Measurements from ENCODE around the gene HPSE2.

The HPSE2 gene

DNA sequence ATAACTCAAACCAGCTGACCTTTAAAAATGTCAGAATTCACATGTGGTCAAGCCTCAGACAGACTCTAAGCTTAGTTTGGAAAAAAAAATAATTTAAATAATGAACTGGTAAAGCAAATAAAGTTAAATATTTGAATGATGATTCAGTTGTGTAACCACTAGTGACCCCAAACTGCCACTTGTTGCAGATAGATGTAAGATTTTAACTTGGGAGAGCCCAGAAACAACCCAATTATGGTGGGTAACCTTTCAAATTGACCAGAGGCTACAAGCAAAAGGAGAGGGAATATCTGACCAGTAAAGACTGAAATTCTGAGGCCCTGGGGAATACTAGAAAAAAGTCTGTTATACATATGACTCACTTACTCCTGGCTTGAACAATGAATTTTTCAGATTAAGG is 268.1 kb downstream of the HPSE2 start:
- no peak overlapping the region for H3K27ac ChIP-seq
- TF ChIP-seq, protein P1, sequence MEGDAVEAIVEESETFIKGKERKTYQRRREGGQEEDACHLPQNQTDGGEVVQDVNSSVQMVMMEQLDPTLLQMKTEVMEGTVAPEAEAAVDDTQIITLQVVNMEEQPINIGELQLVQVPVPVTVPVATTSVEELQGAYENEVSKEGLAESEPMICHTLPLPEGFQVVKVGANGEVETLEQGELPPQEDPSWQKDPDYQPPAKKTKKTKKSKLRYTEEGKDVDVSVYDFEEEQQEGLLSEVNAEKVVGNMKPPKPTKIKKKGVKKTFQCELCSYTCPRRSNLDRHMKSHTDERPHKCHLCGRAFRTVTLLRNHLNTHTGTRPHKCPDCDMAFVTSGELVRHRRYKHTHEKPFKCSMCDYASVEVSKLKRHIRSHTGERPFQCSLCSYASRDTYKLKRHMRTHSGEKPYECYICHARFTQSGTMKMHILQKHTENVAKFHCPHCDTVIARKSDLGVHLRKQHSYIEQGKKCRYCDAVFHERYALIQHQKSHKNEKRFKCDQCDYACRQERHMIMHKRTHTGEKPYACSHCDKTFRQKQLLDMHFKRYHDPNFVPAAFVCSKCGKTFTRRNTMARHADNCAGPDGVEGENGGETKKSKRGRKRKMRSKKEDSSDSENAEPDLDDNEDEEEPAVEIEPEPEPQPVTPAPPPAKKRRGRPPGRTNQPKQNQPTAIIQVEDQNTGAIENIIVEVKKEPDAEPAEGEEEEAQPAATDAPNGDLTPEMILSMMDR (conservative IDR thresholded peaks at IDR 0.05), result no peak

DNA sequence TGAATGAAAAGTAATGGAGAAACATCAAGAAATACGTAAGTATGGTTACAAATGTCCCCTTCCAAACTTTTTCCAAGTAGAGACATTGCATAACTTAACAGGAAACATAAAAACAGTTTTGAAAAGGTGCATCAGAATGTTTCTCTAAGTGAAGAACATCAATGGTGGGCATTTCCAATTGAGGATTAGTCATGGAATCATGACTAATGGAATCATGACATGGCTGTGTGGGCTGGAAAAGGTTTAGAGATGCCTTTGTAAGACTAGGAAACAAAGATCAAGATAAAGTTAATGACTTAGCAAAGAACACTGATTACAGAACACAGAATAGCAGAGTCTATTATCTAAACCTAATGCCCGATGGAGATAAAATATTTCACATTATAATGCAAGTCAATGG is 272.0 kb downstream of the HPSE2 start:
- TF ChIP-seq, protein P1 (conservative IDR thresholded peaks at IDR 0.05), result no peak
- H3K27ac ChIP-seq, result no peak overlapping the region

DNA sequence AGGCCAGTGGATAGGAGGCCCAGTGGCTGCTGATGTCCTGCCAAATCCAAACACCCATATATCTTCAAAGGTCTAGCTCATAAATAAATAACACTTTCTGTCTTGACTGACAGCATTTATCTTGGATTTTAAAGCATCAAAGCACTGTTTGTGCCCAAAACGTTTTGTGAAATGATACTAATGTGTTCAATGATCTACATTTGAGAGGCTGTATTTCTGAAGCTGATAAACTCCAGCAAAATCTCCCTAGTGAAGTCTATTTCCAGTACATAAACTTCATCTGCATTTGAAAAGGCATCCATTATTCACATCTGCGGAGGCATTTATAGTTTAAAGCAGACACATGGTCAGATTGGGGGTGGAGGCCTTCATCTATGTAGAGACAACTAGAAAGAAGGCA is 276.3 kb downstream of the HPSE2 start:
- TF ChIP-seq, protein P1 (conservative IDR thresholded peaks at IDR 0.05), result no peak
- no peak overlapping the region for H3K27ac ChIP-seq

DNA sequence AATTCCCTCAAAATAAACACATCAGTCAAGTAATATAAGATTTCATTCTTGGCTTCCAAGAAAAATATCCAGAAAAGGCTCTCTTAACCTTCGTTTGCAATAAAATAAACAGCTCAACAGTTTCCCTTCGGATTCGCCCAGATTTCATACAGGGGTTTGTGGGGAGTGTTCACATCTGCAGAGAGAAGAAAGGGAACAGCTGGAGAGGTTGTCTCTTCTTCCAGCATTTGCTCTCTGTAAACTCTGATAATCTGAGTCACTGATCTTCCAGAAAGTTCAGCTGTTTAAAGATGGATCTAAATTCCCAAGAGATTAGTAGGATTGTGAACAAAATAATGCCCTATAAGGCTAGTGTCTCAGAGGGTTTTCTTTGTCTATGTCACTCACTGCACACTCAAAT is 277.9 kb downstream of the HPSE2 start:
- TF ChIP-seq, protein P1 (conservative IDR thresholded peaks at IDR 0.05), result no peak
- no peak overlapping the region for H3K27ac ChIP-seq

DNA sequence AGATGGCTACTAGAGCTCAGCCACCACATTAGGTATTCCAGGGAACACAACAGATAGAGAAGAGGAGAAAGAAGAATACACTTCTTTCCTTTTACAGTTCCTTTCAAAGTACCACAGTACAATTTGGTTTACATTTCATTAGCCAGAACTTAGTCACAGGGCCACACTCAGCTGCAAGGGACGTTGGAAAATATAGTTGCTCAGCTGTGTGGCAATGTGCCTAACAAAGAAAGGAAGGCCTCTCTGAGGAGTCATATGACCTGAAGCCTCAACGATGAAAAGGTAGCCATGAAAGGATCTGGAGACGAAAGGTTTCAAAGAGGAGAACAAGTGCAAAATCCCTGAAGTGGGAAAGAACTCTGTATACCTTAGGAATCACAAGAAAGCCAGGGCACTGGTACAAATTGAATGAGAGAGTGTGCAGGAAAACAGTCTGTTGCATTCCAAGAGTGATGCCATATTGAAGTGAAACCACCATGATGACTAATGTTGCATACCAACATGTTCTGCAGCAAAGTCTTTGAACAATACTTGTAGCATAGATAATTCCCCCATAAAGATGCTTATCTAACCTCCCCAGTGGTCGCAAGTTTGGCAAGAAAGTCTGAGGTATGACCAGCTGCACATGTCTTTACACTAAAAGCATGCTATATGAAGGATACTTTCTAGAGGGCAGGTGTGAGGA is 278.9 kb downstream of the HPSE2 start:
- TF ChIP-seq, protein P1 (conservative IDR thresholded peaks at IDR 0.05), result no peak

DNA sequence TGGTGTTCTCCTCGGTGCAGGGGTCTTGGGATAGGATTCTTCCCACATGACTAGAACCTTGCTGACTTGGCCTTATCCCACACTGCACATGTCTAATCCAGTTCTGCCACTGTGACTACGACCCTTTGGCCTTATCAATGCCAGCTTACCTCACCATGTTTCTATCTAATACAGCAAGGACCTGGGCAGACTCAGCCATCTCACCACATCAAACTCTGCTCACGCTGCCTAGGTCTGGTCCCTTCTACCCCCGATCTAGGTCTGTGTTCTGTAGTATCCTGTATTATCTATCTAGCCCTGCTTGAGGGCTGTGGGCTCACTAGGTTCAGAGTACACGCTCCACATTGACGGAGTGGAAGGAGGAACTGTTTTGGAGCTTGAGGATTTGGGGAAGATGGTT is 282.4 kb downstream of the HPSE2 start:
- H3K27ac ChIP-seq, result no peak overlapping the region
- TF ChIP-seq, protein P1 (conservative IDR thresholded peaks at IDR 0.05), result no peak

More for the DNA sequence above, 278.9 kb downstream of the HPSE2 start:
- H3K27ac ChIP-seq, result no peak overlapping the region

DNA sequence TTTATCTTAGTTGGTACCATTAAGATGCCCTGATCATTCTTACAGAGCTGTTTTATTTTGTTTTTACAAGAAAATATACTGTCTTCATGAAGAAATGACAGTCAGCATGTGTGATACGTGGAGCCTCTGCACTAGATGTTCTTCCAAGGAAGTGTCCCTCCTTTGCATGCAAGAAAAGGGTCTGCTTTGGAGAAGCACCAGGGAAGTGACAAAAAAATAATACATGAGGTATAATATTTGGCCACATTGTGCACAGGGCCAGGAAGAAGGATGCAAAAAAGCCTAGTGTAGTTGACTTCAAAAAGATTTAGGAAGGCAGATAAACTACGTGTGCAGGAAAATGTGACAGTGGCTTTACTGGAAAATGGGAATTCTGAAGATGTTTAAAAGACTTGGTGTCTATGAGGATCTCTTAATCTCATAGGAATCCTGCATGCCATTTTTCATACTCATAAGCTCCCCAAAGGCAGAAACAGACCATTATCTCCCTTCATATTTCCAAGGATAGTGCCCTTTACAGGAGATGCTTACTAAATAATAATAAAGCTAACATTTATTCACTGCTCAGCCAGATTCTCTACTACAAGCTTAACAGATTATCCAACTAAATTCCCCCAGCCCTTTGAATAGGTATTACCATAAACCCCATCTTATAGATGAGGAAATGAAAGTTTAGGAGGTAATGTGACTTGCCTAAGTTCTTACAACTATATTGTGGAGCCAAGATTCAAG is 284.2 kb downstream of the HPSE2 start:
- TF ChIP-seq, protein P1 (conservative IDR thresholded peaks at IDR 0.05), result no peak
- no peak overlapping the region for H3K27ac ChIP-seq

Measured in VCaP (cell line).